COR-L47 (cell line): ENCODE data around the gene SLC6A1.

Source experiments
- DNase-seq: peaks from one replicate; lab custom pipeline; 2025; lab: John Stamatoyannopoulos, UW

SLC6A1 gene

DNA sequence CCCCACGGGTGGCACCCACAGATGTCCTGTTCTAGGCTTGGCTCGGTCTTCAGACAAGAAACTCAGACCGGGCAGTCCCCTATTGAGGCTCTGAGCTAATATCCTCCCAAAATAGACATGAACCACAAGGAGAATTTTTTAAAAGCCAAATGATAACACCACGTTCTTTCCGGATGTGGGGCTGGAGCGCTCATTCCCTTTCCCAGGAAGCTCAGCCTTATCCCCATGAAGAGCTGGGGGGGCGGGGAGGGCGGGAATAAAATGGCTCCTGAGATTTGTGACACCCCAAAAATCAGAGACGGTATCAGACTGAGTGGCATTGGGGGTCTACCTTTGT, 1.1 kb downstream of the SLC6A1 start:
- no peak for DNase-seq

DNA sequence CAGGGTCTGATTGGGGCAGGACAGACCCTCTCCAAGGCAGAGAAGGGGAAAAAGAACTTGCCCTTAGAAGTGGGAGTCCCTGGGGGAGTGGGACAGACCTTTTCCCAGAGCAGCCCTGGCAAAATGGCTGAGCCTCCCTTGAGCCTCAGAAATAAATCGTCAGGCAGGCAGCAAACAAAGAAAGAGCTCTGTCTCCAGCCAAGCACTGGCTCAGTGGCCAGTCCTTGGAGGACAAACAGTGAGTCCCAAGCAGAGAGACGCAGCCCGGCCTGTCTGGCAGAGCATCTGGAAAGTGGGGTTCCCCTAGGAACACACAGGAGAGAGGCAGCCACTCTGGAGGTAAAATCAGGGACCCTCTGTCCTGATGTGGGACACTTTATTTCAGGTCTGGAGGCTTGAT, 1.8 kb downstream of the SLC6A1 start:
- no peak for DNase-seq

DNA sequence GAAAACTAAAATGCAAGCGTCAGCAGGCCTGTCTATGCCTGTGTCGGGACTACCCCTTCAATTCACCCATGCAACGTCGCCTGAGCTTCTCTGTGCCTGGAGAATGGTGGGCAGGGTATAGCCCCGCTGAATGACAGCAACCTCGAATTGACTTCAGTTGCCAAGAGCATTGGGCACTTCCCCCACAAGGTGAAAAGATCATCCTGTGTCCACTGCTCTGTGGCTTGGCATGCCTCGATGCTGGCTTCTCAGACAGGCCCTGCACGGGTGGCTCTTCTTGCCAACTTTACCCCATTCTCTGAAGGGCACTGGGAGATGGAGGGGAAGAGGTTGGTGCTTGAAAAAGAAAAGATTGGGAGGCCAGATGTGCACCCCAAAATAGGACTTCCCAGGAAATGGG, 3.3 kb downstream of the SLC6A1 start:
- no peak for DNase-seq

DNA sequence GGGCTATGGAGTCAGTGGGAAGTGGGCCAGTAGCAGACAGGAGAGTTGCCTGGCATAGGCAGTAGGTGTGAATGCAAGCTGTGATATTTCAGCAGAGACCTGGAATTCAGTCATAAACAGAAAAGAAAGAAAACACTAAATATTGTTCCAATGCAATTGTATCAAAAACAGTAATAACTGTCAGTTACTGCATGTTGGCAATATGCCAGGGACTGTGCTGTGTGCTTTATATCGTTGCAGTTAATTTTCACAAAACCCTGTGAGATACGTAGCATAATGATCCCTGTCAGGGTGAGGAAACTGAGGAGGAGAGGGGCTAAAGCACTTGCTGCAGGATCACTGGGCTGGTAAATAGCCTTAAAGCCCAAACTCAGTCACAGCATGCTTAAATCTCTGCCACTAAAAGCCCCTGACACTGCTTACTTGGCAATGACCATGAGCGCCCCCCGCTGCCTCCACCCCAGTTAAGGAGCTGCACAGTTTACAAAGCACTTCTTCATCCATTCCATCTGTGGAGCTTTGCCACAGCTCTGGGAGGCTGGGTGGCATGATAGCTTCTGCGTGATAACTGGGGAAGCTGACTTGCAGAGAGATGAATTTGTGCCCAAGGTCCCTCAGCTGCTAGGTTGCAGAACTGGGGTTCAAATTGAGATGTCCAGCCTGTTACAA, 3.9 kb downstream of the SLC6A1 start:
- no peak for DNase-seq

DNA sequence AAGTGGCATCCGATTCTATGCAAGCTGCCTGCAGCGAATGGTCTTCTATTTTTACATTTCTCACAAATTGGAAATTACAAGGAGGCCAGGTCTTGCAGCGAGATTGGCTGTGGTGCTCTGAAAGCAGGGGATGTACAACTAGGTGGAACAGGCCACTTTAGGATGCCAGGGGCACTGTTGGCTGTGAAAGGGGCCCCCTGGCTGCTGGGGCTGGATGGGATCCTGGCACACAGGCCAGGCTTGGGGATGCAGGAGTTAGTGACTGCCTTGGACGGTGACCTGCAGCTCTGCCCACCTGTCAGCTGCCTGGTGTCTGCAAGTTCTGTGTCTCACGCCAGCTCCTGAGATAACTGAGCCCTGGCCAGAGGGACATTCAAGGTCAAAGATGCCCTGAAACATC, 4.6 kb downstream of the SLC6A1 start:
- no peak for DNase-seq

DNA sequence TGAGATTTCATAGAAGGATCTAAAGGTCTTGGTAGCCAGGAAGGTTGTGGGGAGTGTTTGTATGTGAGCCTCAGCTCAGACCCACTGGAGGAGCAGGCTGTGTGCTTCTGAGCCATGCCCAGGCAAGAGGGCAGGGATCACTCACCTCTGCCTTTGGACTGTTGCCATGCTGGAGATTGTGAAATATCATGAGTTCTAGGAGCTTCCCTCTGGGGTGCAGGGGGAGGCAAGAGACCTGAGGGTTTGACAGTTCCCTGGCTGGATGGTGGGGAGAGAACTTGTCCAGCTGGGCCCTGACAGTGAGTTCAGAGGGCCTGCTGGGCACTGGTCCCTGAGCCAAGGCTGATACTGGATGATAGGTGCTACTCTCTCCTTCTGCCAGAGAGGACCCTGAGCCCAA, 6.0 kb downstream of the SLC6A1 start:
- DNase-seq = no peak

DNA sequence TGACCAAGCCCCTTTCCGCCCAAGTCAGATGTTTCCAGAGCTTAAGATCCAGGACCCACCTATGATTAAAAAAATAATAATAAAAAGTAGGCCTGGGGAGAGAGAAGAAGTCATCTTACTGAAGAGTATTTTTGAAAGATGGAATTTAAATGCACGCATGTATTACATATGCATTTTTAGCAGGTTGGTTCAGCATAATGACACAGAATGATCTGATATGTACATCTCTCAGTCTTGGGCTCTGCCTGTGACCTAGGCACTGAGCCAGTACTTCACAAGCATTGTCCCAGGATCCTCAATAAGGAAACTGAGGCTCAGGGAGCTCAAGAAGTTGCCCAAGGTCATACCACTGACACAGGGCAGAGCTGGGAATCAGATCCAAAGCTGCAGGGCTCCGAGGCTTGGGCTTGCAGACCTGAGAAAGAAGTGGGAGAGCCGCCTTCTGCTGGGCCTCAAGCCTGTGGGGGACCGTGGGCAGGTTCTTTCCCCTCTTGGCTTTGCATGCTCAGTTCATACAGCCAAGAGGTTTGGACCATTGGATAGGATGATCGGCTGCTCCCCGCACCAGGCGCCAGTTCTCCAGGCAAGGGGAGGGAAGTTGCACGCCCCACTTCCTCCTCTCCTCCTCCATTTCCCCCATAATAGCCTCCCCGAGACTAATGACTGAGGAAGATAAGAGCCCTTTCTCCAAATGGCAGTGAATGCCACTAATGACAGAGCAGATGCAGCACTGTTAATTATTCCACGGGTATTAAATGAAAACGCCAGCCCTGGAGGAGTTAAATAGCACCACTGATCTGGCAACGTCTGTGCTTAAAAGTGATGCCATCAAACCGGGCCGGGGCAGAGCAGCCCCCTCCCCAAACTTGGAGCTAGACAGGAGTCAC, 6.9 kb downstream of the SLC6A1 start:
- no peak for DNase-seq

DNA sequence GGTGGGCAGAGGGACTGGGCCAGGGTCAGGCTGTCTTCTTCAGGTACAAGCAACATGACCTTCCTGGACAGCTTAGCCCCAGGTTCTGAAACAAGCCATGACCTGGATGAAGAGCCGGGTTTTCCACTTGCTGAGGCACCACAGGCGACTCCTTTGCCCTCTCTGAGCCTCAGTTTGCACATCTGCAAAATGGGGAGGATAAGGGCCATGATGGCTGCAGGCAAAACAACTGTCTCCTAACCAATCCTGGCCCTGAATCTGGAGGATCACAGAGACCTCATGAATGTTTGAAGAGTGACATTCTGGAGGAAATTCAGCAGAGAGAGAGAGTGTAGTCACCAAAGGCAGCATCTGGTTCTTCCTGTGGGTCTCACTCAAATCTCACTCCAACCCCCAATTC, 8.0 kb downstream of the SLC6A1 start:
- no peak for DNase-seq

DNA sequence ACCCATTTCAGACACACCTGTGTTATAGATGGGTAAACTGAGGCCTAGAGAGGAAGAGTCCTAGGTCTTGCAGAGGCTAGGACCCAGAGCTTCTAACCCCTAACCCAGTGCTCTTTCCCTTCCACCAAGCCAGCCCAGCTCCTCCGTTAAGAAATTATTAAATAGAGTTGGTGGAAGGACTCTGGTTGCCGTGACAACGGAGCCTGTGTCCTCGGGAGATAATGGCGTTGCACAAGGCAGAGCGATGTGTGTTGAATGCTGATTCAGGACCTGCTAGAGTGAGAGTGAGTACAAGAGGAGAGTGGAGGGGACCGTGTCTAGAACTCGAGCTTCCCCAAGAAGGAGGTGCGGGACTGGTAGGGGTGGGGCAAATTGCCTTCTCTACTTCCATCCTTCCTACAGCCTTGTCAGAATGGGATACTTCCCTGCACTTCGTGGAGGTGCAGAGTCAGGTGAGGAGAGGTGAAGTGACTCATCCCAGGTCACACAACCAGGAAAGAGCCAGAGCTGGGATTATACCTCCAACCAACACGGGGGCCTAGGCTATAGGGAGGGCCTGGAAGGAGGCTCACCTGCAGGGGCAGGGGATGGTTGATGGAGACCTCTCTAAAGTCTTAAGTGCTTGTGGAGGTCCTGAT, 8.6 kb downstream of the SLC6A1 start:
- DNase-seq = peak; percentile 15

DNA sequence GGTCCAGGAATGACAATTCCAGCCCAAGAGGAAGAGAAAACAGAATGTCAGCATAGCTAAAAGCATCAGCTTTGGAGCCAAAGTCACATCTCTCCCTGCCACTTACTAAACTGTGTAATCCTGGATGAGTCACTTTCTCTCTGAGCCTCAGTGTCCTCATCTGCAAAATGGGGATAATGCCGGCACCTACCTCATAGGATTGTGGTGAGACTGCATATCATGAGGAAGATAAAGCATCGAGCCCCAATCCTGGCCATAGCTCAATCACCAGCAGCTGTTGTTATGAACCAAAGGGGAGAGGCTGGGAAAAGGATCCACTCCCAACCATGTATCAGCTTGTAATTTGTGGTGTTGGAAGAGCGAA, 9.1 kb downstream of the SLC6A1 start:
- DNase-seq = no peak

DNA sequence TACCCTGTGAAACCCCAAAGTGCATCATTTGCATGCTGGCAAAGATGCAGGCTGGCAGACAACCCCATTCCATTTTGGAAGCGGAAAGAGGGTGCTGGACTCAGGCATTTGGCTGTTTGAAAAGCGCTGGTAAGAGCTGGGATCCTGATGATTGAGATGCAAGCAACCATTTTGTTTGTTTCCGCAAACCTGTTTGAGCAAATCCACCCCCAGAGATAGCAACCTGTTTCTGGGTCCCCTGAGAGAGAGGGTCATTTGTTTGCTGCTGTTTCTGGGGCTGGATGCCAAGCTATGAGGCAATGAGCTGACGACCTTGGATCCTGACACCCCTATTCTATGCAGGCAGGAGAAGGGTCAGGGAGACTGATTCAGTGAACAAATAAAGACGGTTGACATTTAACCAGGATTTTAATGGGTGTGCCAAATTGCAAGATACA, 9.8 kb downstream of the SLC6A1 start:
- no peak for DNase-seq

DNA sequence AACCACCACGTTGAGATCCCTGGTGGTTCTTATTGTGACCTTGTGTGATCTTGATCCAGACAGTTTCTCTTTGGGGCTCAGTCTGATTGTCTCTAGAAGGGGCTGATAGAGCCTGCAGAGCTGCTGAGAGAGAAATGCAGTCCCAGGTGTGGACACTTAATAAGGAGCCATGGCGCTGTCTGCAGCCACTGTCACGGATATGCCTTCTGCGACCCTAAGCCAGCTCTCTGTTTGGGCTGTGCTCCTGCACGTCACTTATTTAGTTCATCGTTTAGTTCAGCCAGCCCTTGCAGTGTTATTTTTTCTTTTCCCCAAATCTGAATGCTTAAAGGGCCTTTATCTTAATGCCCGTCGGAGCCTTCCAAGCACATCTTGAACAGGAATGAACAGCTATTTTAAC, 12.0 kb downstream of the SLC6A1 start:
- DNase-seq = no peak

DNA sequence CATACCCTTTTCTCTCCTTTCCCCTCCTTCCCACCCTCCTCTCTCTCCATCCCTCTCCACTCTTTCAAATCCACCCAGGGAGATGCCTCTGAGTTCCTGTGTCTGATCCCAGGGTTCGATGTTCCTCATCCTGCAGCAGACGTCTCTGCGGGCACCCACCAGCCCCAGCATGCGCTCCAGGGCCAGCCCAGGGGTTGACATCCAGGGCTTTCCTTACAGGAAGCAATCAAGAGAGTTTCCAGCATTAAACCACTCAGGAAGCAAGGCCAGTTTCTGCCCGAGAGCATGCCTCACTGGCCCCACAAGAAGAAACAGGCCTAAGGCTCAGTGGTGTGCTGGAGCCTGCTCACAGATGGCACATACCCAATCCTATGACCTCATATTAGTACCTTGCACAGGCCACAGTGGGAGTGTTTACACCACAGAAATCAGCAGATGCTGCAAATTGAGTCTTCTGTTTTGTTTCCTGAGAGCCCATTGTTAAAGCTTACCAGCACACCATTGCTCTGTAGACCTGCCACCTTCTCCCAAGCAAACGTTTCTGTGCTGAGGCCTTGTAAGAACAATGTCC, 13.2 kb downstream of the SLC6A1 start:
- no peak for DNase-seq

DNA sequence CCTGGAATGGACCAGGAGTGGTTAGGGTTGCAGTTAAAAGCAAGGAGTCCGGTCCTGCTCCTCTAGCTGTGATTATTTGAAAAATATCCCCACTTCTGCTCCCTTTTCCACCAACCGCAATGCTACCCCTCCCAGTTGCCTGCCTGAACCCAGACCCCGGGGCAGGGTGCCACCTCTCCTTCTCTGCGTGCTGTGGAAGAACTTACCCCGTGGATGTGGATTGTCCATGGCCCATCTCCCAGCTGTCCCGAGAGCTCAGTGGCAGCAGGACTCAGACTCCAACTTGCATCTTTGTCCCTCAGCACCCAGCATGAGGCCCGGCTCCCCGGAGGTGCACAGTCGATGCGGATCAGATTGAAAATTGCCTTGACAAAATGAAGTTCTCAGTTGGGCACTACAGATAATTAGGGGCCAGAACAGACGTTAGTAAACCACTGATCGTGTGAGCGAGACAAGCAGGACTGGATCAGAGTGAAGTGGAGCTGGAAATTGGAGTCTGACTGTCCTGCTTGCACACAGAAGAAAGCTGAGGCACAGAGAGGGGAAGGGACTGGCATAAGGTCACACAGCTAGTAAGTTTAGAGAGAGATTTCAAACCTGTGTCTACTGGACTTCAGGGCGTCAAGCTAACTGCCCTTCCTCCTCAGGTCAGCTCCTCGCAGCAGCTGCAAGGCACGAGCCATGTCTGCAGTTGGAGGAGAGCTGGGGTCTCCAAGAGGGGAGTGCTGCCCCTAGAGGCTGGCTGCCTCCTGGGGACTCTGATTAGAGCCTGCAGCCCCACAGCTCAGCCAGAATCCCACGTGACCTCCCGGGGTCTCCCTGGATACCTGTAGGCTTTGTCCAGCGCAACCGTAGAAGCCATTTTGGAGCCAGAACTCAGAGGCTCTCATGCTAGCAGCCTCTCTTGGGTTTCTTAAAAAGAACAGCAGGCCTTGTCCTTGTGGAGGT, 14.7 kb downstream of the SLC6A1 start:
- DNase-seq = no peak

DNA sequence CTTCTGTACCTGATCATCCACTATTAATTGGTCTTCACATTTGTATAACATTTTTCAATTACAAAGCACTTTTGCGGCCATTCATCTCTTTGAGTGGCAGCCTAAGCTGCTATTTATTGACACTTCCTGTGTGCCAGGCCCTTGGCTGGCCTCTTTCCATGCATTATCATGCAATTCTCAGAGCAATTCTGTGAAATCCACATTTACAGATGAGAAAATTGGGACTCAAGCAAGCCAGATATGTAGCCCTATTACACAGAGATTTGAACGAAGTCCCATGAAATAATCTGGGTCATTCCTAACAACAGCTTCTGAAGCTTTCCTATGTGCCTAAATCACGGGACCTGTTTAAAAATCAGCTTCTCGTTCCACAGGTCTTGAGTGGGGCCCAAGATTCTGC, 17.4 kb downstream of the SLC6A1 start:
- DNase-seq = no peak

DNA sequence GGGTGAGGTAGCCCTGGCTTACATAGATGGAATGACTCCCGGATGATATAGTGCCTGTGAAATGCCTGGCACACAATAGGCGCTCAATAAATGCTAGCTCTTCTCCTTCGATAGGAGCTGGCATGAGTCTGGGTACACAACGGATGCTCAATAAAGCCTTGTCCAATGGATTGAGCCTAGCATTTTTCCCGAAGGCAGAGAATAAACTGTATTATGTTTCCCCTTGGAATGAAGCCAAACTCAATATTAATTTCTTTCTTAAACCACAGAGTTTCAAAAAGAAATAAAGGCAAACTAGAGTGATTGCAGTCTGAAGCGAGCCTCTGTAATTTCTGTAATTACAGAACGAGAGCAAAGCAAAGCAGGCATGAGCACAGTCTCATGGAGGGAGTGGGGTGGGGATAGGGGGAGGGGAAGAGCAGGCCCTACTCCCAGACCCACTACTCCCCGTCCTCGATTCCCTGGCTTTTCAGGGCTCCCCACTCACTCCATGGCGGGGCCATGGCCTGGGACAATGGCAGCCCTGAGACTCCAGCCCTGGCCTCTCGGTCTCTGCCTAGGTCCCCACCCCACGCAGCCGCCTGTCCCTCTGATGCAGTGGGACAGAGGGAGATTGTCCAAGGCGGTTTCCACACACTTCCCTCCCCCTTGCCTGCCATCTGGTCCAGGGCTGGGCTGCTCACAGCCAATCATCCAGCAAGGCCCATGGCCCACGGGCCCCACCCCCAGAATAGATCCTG, 18.0 kb downstream of the SLC6A1 start:
- no peak for DNase-seq

DNA sequence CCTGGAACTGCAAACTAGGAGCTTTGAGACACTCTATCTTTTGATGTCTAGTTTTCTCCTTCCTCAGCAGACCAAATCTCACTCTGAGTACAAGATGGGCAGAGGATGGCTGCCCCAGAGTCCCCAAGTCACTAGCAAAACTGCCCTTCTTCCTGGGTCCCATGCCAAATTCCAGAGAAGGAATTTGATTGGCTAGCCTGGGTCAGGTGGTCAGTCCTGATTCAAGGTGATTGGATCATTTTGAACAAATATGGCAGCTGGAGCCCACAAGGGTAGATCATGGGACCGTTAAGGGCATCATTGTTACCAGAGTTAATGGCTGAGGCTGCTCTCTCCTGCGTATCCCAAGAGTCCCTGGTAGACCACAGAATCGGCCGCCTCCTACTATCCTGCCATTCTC, 21.7 kb downstream of the SLC6A1 start:
- no peak for DNase-seq

DNA sequence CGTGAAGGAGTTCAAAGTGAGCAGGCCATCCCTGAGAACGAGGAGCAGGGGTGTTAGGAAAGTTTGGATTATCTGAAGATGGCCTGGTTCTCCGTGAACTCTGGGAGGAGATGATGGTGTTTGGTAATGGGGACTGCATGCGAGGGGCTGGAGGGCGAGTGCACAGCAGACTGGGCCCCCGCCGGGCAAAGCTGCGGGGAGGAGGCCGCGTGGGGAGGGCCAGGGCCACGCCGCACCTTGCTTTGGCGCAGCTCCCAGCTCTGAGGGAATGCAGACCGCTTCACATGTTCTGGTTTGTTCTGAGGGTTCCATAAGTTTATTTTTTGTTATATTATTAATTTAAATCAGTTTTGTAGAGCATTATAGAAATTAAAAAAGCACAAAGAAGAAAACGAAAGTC, 22.2 kb downstream of the SLC6A1 start:
- no peak for DNase-seq

DNA sequence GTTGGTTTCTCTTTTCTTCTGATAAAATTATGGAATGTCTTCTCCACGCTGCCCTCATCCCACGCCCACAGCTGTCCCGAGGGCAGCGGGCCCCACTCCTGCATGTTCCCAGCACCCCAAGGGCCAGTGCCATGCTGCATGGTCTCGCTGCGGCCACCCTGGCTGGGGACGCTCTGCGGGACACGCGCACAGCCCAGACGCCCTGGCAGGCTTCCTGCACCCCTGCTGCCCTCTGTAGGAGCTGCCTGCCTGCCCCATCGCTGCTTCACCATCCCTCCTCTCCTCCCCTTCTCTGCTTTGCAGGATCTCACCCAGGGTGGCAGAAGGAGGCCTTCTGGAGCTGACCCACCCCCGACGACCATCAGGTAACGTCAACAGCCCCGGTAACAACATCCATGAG, 22.8 kb downstream of the SLC6A1 start:
- no peak for DNase-seq

DNA sequence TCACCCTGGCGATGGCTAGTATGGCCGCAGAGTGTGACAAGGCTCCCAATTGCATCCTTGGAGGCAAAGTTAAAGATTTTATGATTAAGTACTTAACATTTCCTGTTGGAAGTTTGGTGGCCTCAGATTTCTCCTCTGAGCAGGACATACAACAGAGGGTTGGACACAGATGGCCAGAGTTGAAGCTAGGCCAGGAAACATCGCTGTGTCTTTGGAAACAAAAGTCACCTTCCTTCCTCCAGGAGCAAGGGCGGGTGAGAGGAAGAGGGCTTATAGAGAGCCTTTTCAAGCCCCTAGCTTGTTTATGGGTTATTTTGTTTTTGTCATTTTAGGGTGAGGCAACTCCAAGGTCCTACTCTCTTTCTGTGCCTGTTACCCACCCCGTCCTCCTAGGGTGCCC, 24.2 kb downstream of the SLC6A1 start:
- no peak for DNase-seq
